Measurements from ENCODE around the gene WDFY4. TPM values are rescaled to one million over a fixed set of nuclear protein-coding genes. Genes with fewer than 3 reads are reported as not detected.
A peak's percentile ranks its signal among the peaks of the same experiment; 100 is the strongest.

The WDFY4 gene
- total RNA-seq, 1 donor from 2014 or later, result 0.03 TPM

DNA sequence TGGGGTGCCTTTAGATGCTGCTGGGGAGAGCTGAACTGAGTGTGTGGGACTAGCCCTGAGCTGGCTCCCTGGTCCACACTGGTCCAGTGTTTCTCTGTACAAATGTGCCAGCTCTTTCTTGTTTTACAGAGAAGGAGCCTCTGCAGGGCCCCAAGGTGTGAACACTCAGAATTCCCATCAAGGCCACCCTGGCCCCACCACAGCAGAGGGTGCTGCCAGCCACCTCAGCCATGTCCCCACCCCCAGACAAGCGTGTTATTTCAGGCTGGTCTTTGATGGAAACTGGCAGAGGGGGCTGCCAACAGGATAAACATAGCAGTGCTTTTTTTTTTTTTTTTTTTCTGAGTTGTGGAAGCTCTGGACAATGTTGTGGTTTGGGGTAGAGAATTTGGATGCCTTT lies 323.4 kb downstream of the WDFY4 start:
- peak; percentile 9 for DNase-seq (ENCODE audit: low read depth)

DNA sequence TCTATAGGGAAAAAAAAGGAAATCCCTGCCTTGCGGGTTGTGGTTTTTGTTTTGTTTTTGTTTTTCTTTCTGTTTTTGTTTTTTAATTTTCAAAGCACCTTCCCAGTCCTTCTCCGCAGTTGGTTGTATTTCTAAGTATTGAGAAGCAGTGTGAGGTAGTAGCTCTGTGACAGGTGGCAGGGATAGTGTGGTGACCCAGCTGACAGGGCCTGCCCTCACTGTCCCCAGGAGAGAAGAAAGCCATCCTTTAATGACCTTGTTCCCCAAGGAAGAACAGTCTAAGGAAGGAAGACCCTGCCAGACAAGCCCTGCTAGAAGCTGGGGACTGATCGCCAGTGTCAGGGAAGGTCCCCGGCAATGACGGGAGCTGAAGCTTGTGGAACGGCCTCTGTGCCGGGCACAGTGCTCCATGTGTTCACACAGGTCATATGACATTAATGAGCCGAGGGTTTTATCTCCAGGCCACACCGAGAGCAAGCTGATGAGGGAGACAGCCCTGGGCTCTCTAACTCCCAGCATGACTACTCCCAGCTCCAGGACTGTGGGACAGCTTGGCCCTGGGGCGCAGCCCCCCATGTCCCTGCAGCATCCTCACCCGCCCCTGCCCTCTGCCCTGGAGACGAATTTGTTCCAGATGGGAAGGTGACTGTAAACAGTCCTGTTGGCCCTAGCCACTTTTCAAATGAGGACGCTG lies 324.0 kb downstream of the WDFY4 start:
- DNase-seq (ENCODE audit: low read depth), result peak; percentile 30

DNA sequence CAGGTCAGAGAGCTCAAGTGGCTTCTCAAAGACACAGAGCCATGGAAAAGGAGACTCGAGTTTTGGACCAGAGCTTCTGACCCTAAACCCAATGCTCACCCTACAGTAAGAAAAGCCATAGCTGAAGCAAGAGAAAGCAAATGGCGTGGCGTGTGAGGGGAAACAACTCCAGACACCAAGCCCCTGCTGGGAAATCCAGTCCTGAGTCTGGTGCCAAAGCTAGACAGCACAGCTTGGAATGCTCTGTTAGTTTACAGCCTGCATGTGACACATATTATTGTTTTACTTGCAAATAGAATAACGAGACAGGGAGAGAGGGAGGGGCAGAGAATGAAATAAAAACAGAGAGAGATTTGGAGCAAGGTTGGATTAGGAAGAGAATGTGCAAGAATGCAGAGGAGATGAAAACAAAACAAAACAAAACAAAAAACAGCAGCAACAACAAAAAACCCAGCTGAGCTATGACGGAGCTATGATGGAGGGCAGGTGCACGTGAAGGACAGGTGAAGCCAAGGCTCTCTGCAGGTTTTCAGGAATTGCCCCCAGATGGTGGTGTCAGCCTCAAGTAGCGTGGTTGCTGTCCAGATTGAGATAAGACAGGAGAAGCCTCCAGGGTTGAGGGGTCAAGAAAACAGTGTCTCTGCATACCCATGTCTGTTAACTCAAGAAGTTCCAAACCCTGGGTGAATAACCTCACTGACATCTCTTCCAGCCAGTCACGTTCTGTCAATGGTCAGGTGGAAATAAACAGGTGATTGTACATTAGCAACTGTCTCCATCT lies 324.7 kb downstream of the WDFY4 start:
- DNase-seq (ENCODE audit: low read depth), result peak; percentile 3

DNA sequence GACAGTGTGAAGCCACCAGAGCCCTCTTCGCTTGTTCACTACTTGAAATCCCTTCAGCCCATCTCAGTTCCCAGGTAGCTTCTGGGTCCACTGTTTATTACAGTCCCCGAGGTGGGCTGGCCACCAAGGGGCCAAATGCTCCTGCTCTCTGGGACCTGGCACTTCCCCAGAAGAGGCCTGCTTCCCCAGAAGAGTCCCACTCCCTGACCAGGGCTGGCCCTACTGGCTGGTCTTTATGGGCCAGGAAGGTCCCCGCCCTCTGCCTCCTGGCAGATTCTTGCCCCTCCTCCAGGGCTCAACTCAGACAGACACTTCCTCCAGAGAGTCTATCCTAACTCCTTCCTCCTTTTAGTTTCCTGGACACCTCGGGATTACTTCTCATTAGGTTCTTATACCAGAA lies 325.6 kb downstream of the WDFY4 start:
- DNase-seq (ENCODE audit: low read depth), result no peak

DNA sequence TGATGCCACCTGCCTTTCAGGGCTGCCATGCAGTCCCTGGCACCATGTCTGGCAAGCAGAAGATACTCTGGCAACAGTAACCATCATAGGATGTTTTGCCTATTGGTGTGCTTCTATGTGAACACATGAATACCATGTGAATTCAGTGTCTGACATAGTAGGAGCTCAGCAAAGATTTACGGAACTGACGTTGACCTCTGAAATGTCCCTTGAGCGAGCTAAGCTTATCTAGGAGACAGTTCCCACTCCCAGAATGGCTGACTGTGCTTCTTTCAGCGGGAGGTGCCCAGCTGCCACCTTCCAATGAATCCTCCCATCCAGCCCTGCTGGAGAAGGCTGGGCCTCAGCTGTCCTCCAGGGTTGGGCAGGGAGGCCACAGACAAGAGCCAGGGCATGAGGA lies 326.2 kb downstream of the WDFY4 start:
- peak; percentile 30 for DNase-seq (ENCODE audit: low read depth)

DNA sequence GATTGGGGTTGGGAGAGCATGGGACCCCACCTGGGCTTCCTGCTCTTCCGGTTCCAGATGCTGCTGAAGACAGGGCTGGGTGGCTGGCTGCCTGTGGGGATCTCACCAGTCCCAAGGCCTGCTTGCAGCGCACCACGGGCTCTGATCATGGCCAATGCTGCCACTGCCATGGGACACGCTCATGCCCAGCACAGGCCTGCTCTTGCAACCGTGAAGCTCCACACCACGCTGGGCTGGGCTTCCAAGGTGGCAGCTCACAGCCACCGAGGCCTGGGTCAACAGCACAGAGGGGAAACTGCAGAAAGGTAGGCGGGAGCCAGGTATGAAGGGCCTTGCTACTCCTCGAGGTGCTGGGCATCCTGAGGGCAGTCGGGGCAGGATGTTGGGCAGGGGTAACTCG lies 327.1 kb downstream of the WDFY4 start:
- no peak for DNase-seq (ENCODE audit: low read depth)

DNA sequence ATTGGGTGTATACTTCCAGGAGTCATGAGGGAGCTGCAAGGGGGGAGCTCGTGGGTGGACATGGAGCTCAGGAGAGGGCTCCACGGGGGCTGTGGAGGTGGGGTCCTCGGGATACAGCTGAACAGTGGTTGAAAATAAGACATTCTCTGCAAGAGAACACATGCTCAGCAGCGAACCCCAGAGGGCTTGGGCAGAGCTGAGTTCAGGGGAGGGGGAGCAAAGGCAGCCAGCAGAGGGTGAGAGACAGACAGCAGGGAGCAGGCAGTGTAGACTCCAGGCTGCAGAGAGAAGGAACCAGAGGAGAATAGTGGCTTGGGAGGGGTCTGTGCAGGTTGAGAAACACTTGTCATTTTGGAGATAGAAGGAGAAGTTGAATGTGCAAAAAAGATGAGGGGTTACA lies 327.9 kb downstream of the WDFY4 start:
- DNase-seq (ENCODE audit: low read depth), result no peak

DNA sequence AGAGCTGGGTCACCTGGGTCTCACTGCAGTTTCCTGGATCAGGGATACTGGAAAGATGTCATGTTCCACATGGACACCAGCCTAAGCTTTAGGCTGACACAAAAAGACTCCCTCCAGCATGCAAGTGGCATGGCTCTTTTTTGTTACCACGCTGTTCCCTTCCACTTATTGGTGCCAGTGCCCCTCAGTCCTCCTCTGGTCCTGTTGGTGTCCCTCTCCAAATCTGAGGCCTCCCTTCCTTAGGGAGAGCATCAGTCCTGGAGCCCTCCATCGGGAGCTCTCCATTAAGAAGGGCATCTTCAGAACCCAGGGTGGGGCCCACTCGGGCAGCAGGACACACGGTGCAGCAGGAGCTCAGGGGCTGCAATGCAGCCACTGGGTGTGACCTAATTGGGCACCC lies 331.0 kb downstream of the WDFY4 start:
- DNase-seq (ENCODE audit: low read depth), result no peak

DNA sequence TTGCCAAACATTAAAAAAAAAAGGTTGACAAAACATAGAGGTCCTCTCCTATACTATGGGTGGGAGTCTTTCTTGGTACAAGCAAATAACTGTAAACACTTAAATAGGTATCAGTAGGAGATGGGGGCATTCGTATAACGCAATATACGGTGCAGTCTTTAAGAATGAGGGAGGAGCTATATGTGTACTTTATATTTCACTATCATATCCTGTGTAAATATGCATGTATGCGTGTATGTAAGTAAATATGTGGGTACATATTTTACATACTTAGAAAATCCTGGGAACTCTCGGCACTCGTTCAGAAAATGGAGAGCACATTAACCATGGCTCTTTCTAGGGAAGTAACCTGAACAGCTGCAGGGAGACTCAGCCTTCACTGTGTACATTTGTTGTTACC lies 337.0 kb downstream of the WDFY4 start:
- DNase-seq (ENCODE audit: low read depth), result no peak

DNA sequence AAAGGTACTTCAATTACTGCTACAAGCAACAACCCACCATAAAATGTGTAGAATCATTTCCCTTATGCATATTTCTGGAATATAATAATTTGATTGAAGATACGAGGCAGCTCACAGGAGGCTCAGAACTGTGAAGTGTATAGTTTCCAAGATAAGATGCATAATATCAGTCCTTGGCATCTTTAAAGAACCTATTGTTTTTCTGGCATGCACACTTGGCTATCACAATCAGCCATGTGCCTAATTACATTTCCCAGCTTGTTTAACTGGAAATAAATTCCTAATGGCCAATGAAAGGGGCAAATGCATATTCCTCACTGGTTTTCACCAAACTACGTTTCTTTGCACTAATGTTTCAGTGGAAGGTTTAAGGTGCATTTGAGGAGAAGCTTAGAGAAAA lies 338.4 kb downstream of the WDFY4 start:
- DNase-seq (ENCODE audit: low read depth), result no peak

DNA sequence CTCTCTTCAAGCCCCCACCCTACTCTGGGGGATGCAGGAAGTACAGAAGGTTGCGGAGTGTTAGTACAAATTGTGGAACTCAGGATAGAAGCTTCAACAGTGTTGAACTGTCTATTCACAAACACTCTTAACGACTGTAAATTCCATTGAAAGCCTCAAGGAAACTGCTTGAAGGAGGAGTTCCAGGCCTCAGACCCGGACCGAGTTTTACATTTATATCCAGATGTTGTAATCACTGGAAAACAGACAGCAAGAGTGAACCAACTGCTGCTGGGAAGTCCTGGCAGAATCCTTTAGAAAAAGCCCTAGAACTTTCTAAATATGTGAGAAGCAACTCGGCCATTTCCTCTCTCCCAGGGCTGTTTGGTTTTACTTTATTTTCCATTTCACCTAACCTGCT lies 339.1 kb downstream of the WDFY4 start:
- no peak for DNase-seq (ENCODE audit: low read depth)

DNA sequence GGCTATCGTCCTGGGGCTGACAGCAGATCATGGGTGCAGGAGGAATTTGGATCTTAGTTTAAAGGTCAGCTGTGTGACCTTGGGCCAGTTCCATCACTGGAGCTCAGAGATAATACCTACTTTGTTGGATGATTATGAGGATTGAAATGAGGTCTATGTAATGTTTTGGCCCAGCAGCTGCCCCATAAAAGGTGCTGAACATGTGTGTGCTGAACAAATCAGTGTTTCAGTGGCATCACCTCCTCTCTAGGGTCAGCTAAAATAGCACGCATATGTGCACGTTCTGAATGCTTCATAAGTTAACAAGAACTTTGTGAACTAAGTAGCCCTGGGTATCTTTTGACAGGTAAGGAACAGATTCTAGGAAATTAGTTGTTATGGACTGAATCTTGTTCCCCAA lies 339.8 kb downstream of the WDFY4 start:
- no peak for DNase-seq (ENCODE audit: low read depth)

DNA sequence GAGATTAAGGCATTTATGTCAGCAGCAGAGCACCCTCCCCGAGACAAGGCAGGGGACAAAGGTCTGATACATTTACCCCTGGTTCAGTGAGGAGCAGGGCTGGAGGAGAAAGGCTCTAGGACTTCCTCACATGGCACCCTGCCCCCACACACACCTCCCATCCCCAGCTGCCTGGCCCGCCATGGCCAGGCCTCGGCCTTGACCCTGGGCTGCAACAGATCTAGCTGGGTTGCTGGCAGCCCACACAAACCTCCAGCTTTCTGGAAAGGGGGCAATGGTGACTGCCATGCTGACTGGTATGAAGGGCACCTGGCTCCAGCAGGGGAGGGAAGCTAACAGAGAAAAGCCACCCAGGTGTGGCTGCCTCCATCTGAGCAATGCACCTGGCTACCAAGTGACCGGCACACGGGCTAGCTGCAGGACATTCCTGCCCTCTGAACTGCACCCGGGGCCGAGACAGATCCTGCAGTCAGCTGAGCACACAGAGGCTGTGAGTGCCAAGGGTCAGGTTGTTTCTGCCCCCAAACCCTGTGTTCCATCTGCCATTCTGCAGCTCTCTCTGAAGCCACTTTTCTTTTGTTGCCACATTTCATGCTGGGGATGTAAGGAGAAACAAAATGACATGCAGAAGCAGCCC lies 340.8 kb downstream of the WDFY4 start:
- no peak for DNase-seq (ENCODE audit: low read depth)

DNA sequence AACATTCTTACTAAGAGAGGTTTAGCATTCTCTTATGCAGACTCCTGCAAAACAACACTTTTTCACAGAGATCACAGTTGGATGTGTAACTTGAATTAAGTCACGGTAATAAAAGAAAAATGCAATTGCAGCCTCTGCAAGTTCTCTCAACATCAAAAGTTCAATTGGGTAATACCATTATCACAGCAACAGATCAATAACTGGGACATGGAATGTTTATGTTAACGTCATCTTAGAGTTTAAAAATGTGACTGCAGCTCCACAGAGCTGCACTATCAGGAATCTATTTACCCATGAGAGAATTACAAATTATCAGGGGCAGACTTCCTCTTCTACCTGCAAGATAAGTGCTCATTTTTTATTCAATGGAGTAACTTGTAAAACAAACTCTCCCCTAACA lies 344.0 kb downstream of the WDFY4 start:
- DNase-seq (ENCODE audit: low read depth), result no peak

DNA sequence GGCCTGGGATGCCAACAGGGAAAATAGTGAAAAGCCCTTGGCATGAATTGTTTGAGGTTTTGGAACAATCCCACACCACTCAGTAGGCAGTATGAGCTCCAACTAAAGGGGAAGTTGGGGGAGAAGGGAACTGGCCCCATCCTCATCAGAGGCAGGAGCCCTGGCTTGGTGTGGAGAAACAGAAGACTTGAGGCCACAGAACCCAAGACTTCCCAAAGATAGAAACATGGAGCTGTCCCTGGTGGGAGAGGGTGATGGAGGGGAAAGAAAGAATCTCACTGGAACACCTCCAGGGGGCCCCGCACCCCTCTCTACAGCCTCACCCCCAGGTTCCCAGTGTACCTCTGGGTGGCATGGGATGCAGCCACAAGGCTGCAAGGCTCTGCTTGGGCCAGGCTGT lies 345.0 kb downstream of the WDFY4 start:
- no peak for DNase-seq (ENCODE audit: low read depth)

Small RNA genes lying within 50 kb of the gene (microRNA-seq; reads per million reads assigned to microRNA genes)
- not detected for gene MIR4294

Other genes with a start within 250 kb of the WDFY4 start
- 42.8 and 46.6 TPM in 2 replicates for gene ARHGAP22, start 79.8 kb upstream of the WDFY4 start, total RNA-seq